ENCODE data around the gene ZBTB20. TPM values are rescaled to one million over a fixed set of nuclear protein-coding genes. Genes with fewer than 3 reads are reported as not detected.

Gene ZBTB20
- total and polyA plus RNA-seq, 2 donors (not counting 1 experiment from before 2014, with no cell fraction given) = 4.0 to 123 TPM

- Histone ChIP-seq H4K20me1 (ENCODE audit: control insufficient read depth, insufficient read depth, low read length, poor library complexity, severe bottlenecking) (peaks cover 4% of the 10 kb centered on the region), H3K36me3 (replicated peaks in 1 of 2; ENCODE audit: control extremely low read depth in 1 of 2, control insufficient read depth in 1 of 2, extremely low read depth in 1 of 2, insufficient read depth in 2 of 2, low read length in 1 of 2) (no peaks in the 10 kb centered on the region), H3K4me3 (ENCODE audit: control extremely low read depth in 1 of 5, extremely low read depth in 1 of 5, insufficient read depth in 1 of 5, low read depth in 2 of 5, low read length in 4 of 5) (no peak overlapping the region), H3K4me1 (ENCODE audit: control insufficient read depth in 2 of 2, insufficient read depth in 2 of 2, low read length in 2 of 2) (no peaks in the 10 kb centered on the region), H3K27ac (ENCODE audit: low read length in 2 of 2) (no peak overlapping the region), H3K9ac (ENCODE audit: low read length) (no peak overlapping the region), H2AFZ (ENCODE audit: insufficient read depth, low read depth, low read length, poor library complexity, severe bottlenecking) (no peak overlapping the region), H3K4me2 (replicated peaks; ENCODE audit: low read depth, low read length, poor library complexity, severe bottlenecking) (no peak overlapping the region), H3K27me3 (replicated peaks in 1 of 4; ENCODE audit: control extremely low read depth in 1 of 4, control insufficient read depth in 3 of 4, insufficient read depth in 4 of 4, low read length in 3 of 4) (no peaks in the 10 kb centered on the region), H3K9me3 (ENCODE audit: control extremely low read depth in 1 of 3, control insufficient read depth in 2 of 3, insufficient read depth in 1 of 3, low read length in 2 of 3) (no peaks in the 10 kb centered on the region), H3K79me2 (ENCODE audit: control insufficient read depth, insufficient read depth, low read length) (no peaks in the 10 kb centered on the region)
- no peak overlapping the region for H3K4me3 Mint-ChIP-seq
- ChIA-PET CTCF (interaction anchor here (0.9 kb wide), 1 partner anchor 11 kb away, joined by 3 read pairs; no protein-coding TSS in a partner anchor), POLR2A (no interaction called here)
- H3K27me3 Mint-ChIP-seq = no peaks in the 10 kb centered on the region
- WGBS (ENCODE audit: insufficient coverage) = no CpG with 5 or more reads among the region's 3 CpGs
- intact Hi-C loops (cut with micrococcal nuclease) = no loop called here
- no peaks in the 10 kb centered on the region for H3K4me1 Mint-ChIP-seq
- no peak overlapping the region for H3K27ac Mint-ChIP-seq
- TF ChIP-seq CTCF (IDR thresholded peaks at IDR 0.05) = no peak
- TF ChIP-seq EZH2 (IDR thresholded peaks at IDR 0.05; ENCODE audit: borderline replicate concordance, insufficient read depth, low read depth, low read length, poor library complexity, severe bottlenecking) = no peak
- ATAC-seq (ENCODE audit: low read depth) = no peak
- no peaks in the 10 kb centered on the region for H3K9me3 Mint-ChIP-seq (ENCODE audit: insufficient read depth)
- DNase-seq = no peak
These were observed 254.2 kb downstream of the ZBTB20 start for GRCh38 chr3:114892880-114893279.

- H3K27me3 ChIP-seq (replicated peaks in 1 of 4; ENCODE audit: control extremely low read depth in 1 of 4, control insufficient read depth in 3 of 4, insufficient read depth in 4 of 4, low read length in 3 of 4) = no peaks in the 10 kb centered on the region
- POLR2A ChIA-PET = no interaction called here
- no peak overlapping the region for H3K4me3 Mint-ChIP-seq
- no peak overlapping the region for H3K4me3 ChIP-seq (ENCODE audit: control extremely low read depth in 1 of 5, extremely low read depth in 1 of 5, insufficient read depth in 1 of 5, low read depth in 2 of 5, low read length in 4 of 5)
- WGBS (ENCODE audit: insufficient coverage) = no CpG with 5 or more reads among the region's 2 CpGs
- no peaks in the 10 kb centered on the region for H3K36me3 ChIP-seq (replicated peaks in 1 of 2; ENCODE audit: control extremely low read depth in 1 of 2, control insufficient read depth in 1 of 2, extremely low read depth in 1 of 2, insufficient read depth in 2 of 2, low read length in 1 of 2)
- no peak overlapping the region for H3K27ac Mint-ChIP-seq
- H3K4me1 Mint-ChIP-seq = no peaks in the 10 kb centered on the region
- H2AFZ ChIP-seq (ENCODE audit: insufficient read depth, low read depth, low read length, poor library complexity, severe bottlenecking) = no peak overlapping the region
- H3K79me2 ChIP-seq (ENCODE audit: control insufficient read depth, insufficient read depth, low read length) = no peaks in the 10 kb centered on the region
- H4K20me1 ChIP-seq (ENCODE audit: control insufficient read depth, insufficient read depth, low read length, poor library complexity, severe bottlenecking) = peaks cover 9% of the 10 kb centered on the region
- H3K4me1 ChIP-seq (ENCODE audit: control insufficient read depth in 2 of 2, insufficient read depth in 2 of 2, low read length in 2 of 2) = no peaks in the 10 kb centered on the region
- H3K27ac ChIP-seq (ENCODE audit: low read length in 2 of 2) = no peak overlapping the region
- CTCF ChIA-PET = interaction anchor here (0.9 kb wide), 1 partner anchor 12 kb away, joined by 3 read pairs; no protein-coding TSS in a partner anchor
- H3K9me3 Mint-ChIP-seq (ENCODE audit: insufficient read depth) = no peaks in the 10 kb centered on the region
- ATAC-seq (ENCODE audit: low read depth) (no peak), DNase-seq (no peak)
- no peak overlapping the region for H3K4me2 ChIP-seq (replicated peaks; ENCODE audit: low read depth, low read length, poor library complexity, severe bottlenecking)
- intact Hi-C loops (cut with micrococcal nuclease) = no loop called here
- no peaks in the 10 kb centered on the region for H3K9me3 ChIP-seq (ENCODE audit: control extremely low read depth in 1 of 3, control insufficient read depth in 2 of 3, insufficient read depth in 1 of 3, low read length in 2 of 3)
- no peak for TF ChIP-seq EZH2 (IDR thresholded peaks at IDR 0.05; ENCODE audit: borderline replicate concordance, insufficient read depth, low read depth, low read length, poor library complexity, severe bottlenecking)
- TF ChIP-seq CTCF (IDR thresholded peaks at IDR 0.05) = no peak
- H3K9ac ChIP-seq (ENCODE audit: low read length) = no peak overlapping the region
- H3K27me3 Mint-ChIP-seq = no peaks in the 10 kb centered on the region
These were observed 254.8 kb downstream of the ZBTB20 start for GRCh38 chr3:114892131-114892879.

Data from B cell (primary cell).